ENCODE measurements around the gene STAC3.

Gene STAC3

DNA sequence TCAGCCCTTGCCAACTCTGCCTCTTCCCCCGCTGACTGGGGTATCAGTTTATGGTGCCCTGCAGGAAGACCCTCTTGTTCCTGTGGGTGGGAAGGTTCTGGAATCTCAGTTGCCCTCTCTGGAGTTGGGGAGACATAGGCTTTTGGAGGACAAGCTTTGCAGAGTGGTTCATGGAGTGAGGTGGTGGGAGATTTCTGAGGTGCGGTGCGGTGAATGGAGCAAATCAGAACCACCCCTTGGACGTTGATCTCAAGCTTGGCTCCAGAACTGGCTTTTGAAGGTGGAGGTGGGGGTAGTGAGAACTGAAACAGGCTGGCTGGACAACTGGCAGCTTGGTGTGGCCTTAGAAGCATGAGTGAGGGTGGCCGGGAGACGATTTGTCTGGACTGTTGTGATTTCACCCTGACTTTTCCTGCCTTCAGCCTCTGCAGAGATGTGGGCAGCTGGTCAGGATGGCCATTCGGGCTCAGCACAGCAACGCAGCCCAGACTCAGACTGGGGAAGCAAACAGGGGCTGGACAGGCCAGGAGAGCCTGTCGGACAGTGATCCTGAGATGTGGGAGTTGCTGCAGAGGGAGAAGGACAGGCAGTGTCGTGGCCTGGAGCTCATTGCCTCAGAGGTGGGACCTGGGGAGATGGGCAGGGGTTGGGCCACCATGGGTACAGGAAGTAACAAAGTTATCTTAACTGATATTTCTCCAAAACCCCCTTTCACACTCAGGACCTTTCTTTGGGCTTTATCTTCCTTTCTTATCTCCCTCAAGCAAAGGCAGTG, 20.4 kb downstream of the STAC3 start:
- TF ChIP-seq, protein P1, sequence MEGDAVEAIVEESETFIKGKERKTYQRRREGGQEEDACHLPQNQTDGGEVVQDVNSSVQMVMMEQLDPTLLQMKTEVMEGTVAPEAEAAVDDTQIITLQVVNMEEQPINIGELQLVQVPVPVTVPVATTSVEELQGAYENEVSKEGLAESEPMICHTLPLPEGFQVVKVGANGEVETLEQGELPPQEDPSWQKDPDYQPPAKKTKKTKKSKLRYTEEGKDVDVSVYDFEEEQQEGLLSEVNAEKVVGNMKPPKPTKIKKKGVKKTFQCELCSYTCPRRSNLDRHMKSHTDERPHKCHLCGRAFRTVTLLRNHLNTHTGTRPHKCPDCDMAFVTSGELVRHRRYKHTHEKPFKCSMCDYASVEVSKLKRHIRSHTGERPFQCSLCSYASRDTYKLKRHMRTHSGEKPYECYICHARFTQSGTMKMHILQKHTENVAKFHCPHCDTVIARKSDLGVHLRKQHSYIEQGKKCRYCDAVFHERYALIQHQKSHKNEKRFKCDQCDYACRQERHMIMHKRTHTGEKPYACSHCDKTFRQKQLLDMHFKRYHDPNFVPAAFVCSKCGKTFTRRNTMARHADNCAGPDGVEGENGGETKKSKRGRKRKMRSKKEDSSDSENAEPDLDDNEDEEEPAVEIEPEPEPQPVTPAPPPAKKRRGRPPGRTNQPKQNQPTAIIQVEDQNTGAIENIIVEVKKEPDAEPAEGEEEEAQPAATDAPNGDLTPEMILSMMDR (IDR thresholded peaks at IDR 0.05; ENCODE audit: control insufficient read depth, extremely low read depth, insufficient read depth), result no peak
- H3K4me3 ChIP-seq (ENCODE audit: low read depth, low read length), result peak overlapping the region; percentile 89
- no peak for DNase-seq (ENCODE audit: low read depth)

DNA sequence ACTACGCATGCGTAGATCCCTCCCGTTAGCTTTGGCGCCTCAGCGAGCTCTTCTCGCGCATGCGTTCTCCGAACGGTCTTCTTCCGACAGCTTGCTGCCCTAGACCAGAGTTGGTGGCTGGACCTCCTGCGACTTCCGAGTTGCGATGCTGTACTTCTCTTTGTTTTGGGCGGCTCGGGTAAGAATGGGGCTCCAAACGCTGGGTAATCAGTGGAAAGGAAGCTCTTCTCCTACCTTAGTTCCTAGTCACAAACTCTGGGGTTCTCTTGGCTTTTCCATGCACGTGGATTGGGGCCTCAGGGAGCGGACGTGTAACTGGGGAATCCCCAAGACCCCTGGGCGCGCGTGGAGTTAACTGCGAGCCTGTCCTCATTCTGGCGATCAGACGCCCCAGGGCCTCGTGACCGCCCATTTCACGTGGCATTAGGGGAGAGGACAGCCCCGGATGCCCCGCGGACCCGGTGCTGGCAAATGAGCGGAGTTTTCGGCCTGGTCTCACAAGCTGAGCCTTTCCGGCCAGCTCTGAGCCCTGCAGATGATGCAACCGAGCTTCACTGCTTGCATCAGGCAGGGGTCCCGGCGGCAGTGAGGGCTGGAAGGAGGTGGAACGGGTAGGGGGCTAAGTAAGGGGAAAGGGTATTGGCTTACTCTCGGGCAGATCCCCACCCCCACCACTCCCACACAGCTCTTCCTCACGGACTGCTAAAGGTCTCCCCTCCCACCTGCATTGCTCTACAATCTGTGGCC, 21.2 kb downstream of the STAC3 start, which contains the start of gene SHMT2:
Gene SHMT2 (plus strand): TSS at position 78 of the 747 bp plus-strand sequence. CDS start 68 bp downstream, at position 146.
- peak; percentile 81 for DNase-seq (ENCODE audit: low read depth)
- peak within 1 kb of the TSS; percentile 89 for H3K4me3 ChIP-seq (ENCODE audit: low read depth, low read length)
- TF ChIP-seq, protein P1 (IDR thresholded peaks at IDR 0.05; ENCODE audit: control insufficient read depth, extremely low read depth, insufficient read depth), result no peak

DNA sequence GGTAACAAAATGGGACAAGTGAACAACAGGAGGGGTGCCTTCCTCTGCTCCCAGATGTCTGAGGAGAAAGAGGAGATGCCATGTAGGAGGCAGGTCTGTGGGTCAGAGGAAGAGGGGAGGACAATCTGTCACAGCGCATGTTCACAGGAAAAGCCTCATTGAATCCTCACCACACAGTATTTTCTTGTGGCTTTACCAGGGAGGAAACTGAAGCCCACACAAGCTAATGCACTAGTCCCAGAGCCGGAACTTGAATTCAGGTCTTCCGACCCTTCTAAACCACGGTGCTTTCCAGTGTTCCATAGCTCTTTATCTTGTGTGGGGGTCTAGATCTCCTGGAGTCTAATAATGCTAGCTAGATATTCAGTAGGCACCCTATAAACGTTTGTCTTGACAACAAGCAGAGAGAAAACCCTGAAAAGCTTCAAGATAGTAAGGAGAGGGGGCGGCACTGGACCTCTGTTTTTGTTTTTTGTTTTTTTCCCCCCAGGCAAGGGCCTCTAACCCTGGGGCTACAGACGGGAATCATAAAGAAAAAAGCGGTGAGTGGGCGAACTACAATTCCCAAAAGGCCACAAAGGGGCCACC, 21.8 kb downstream of the STAC3 start:
- TF ChIP-seq, protein P1 (IDR thresholded peaks at IDR 0.05; ENCODE audit: control insufficient read depth, extremely low read depth, insufficient read depth), result no peak
- no peak for DNase-seq (ENCODE audit: low read depth)
- H3K4me3 ChIP-seq (ENCODE audit: low read depth, low read length), result peak overlapping the region; percentile 89

DNA sequence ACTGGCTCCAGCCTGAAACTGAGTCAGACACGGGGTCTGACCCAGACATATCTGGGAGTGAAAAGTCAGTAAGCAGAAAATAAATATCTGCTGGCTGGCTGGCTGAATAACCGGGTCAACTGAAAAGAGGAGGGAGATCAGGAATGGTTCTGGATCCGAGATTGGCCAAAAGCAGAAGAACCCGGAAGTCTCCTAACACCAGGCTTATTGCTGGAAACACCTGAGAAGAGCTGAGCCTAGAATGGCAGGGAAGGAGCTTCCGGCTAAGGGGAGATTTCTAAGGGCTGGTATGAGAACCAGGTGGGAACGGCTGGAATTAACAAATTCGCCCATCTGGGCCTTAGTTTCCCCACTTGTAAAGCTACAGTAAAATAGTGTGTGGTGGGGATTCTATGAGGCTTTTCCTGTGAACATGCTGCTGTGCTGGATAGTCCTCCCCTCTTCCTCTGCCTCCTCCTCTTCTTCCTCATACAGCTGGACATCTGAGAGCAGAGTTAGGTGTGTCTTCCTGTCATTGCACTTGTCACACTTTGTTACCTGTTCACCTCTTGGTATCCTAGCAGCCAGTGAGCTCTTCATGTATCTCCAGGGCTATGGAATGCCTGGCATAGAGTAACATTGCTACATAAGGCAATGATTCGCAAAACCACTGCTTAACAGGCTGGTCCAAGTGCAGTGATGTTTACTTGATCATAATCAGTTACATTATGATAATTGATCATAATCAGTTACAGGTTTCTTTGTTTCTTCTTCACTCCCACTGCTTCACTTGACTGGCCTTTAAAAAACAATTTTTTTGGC, 23.5 kb downstream of the STAC3 start:
- TF ChIP-seq, protein P1 (IDR thresholded peaks at IDR 0.05; ENCODE audit: control insufficient read depth, extremely low read depth, insufficient read depth), result no peak
- H3K4me3 ChIP-seq (ENCODE audit: low read depth, low read length), result no peak overlapping the region
- DNase-seq (ENCODE audit: low read depth), result peak; percentile 65

DNA sequence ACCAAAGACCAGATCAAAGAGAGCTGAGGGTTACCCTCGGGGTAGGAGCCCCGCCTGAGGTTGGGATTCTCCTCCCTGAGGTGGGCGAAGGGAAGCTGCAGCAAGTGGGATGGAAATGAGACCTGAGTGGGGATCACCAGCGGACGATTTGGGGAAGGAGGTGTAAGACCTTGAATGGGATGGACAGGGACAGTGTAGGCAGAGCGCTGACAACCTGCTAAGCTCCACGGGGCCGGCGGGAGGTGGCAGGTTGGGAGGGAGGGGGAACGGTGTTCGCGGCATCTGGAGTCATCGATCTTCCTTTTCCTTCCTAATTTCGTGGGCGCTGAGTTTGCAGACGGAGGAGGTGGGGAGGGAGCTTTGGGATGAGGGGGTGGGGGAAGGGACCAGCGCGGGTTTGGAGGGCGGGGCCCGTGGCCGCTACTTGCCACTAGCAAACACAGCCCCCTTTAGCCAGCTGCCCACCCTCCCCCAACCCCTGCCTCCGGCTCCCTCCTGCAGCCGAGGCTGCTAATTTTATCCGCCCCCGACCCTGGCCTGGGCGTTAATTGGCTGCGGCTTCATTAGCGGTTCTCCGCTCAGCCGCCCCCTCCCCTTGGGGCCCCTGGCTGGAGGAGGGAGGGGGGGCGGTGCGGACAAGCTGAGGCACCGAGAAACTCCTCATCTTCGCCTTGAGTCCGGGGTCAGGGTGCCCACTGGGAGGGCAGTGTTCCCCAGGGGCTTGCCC, 24.2 kb downstream of the STAC3 start:
- no peak for DNase-seq (ENCODE audit: low read depth)
- TF ChIP-seq, protein P1 (IDR thresholded peaks at IDR 0.05; ENCODE audit: control insufficient read depth, extremely low read depth, insufficient read depth), result no peak
- H3K4me3 ChIP-seq (ENCODE audit: low read depth, low read length), result no peak overlapping the region
